Stimulated activated memory B cell treated with anti-CD40 and anti-IgM and Interleukin-4, amounts not matched to agents 10 μg/mL and 1 μg/mL and 100 μg/mL, for 72 hours (primary cell): ENCODE data around the gene REXO1.

ENCODE experiments used
- ATAC-seq: fragments of 150-1000 bp; cut with Tn5 transposase; 2 replicates; pipeline ENCODE4 v1.10.0; 2021
- H3K27ac Mint-ChIP-seq: one replicate; pipeline ENCODE4 v1.8.0; 2022; ENCODE audit warnings: mild to moderate bottlenecking, mixed read lengths
- H3K27me3 Mint-ChIP-seq: one replicate; pipeline ENCODE4 v1.8.0; 2022; ENCODE audit warnings: mixed read lengths
- H3K36me3 Mint-ChIP-seq: one replicate; pipeline ENCODE4 v1.8.0; 2022; ENCODE audit warnings: mixed read lengths
- H3K4me1 Mint-ChIP-seq: one replicate; pipeline ENCODE4 v1.8.0; 2022; ENCODE audit warnings: mixed read lengths
- H3K4me3 Mint-ChIP-seq: one replicate; pipeline ENCODE4 v1.8.0; 2022; ENCODE audit warnings: mild to moderate bottlenecking, moderate library complexity, mixed read lengths
- H3K9me3 Mint-ChIP-seq: one replicate; pipeline ENCODE4 v1.8.0; 2022; ENCODE audit warnings: mixed read lengths

The REXO1 gene

GRCh38 chr19:1791879-1792278 is 56.4 kb downstream of the REXO1 start:
- no peak for ATAC-seq
- H3K27me3 Mint-ChIP-seq: peaks cover 57% of the 10 kb centered on the region
- H3K4me1 Mint-ChIP-seq: peaks cover 8% of the 10 kb centered on the region

GRCh38 chr19:1790054-1790792 is 58.1 kb downstream of the REXO1 start:
- peaks cover 62% of the 10 kb centered on the region for H3K27me3 Mint-ChIP-seq
- no peaks in the 10 kb centered on the region for H3K36me3 Mint-ChIP-seq
- H3K27ac Mint-ChIP-seq: no peak overlapping the region
- ATAC-seq: no peak
- H3K4me1 Mint-ChIP-seq: peaks cover under 1% of the 10 kb centered on the region
- H3K9me3 Mint-ChIP-seq: no peaks in the 10 kb centered on the region
- H3K4me3 Mint-ChIP-seq: no peak overlapping the region

More at GRCh38 chr19:1791879-1792278, 56.4 kb downstream of the REXO1 start:
- H3K4me3 Mint-ChIP-seq: no peak overlapping the region
- no peaks in the 10 kb centered on the region for H3K9me3 Mint-ChIP-seq
- no peak overlapping the region for H3K27ac Mint-ChIP-seq
- no peaks in the 10 kb centered on the region for H3K36me3 Mint-ChIP-seq

- ATAC-seq: peak; percentile 39
- no peaks in the 10 kb centered on the region for H3K9me3 Mint-ChIP-seq
- H3K4me1 Mint-ChIP-seq: no peaks in the 10 kb centered on the region
- no peak overlapping the region for H3K27ac Mint-ChIP-seq
- no peaks in the 10 kb centered on the region for H3K36me3 Mint-ChIP-seq
- peaks cover 62% of the 10 kb centered on the region for H3K27me3 Mint-ChIP-seq
- H3K4me3 Mint-ChIP-seq: no peak overlapping the region
Measured at GRCh38 chr19:1789261-1790041, 58.8 kb downstream of the REXO1 start.

- no peaks in the 10 kb centered on the region for H3K9me3 Mint-ChIP-seq
- no peak for ATAC-seq
- no peak overlapping the region for H3K4me3 Mint-ChIP-seq
Measured at GRCh38 chr19:1787116-1787515, 61.2 kb downstream of the REXO1 start.

GRCh38 chr19:1786668-1787067 is 61.6 kb downstream of the REXO1 start:
- H3K4me3 Mint-ChIP-seq: no peak overlapping the region
- H3K27me3 Mint-ChIP-seq: peaks cover 80% of the 10 kb centered on the region
- no peak for ATAC-seq

More at GRCh38 chr19:1787116-1787515, 61.2 kb downstream of the REXO1 start:
- no peaks in the 10 kb centered on the region for H3K36me3 Mint-ChIP-seq
- peaks cover 5% of the 10 kb centered on the region for H3K4me1 Mint-ChIP-seq
- H3K27me3 Mint-ChIP-seq: peaks cover 78% of the 10 kb centered on the region
- no peak overlapping the region for H3K27ac Mint-ChIP-seq

GRCh38 chr19:1785310-1785709 is 63.0 kb downstream of the REXO1 start:
- Mint-ChIP-seq H3K4me3 (no peak overlapping the region), H3K27me3 (peaks cover 78% of the 10 kb centered on the region), H3K9me3 (no peaks in the 10 kb centered on the region), H3K36me3 (no peaks in the 10 kb centered on the region), H3K27ac (no peak overlapping the region), H3K4me1 (peaks cover 5% of the 10 kb centered on the region)
- ATAC-seq: no peak

More at GRCh38 chr19:1786668-1787067, 61.6 kb downstream of the REXO1 start:
- Mint-ChIP-seq H3K4me1 (peaks cover 5% of the 10 kb centered on the region), H3K27ac (no peak overlapping the region), H3K36me3 (no peaks in the 10 kb centered on the region), H3K9me3 (no peaks in the 10 kb centered on the region)

GRCh38 chr19:1783874-1784273 is 64.4 kb downstream of the REXO1 start:
- H3K9me3 Mint-ChIP-seq: no peaks in the 10 kb centered on the region
- peak; percentile 67 for ATAC-seq
- H3K27ac Mint-ChIP-seq: no peak overlapping the region
- peaks cover 89% of the 10 kb centered on the region for H3K27me3 Mint-ChIP-seq
- no peaks in the 10 kb centered on the region for H3K36me3 Mint-ChIP-seq
- H3K4me3 Mint-ChIP-seq: no peak overlapping the region
- H3K4me1 Mint-ChIP-seq: peaks cover 10% of the 10 kb centered on the region

GRCh38 chr19:1783354-1783753 is 64.9 kb downstream of the REXO1 start:
- no peak for ATAC-seq
- H3K4me3 Mint-ChIP-seq: no peak overlapping the region
- H3K9me3 Mint-ChIP-seq: no peaks in the 10 kb centered on the region
- H3K4me1 Mint-ChIP-seq: peaks cover 10% of the 10 kb centered on the region
- H3K36me3 Mint-ChIP-seq: no peaks in the 10 kb centered on the region
- peaks cover 89% of the 10 kb centered on the region for H3K27me3 Mint-ChIP-seq
- no peak overlapping the region for H3K27ac Mint-ChIP-seq

GRCh38 chr19:1782521-1782920 is 65.8 kb downstream of the REXO1 start:
- Mint-ChIP-seq H3K4me3 (no peak overlapping the region), H3K27ac (no peak overlapping the region), H3K27me3 (peaks cover 96% of the 10 kb centered on the region), H3K9me3 (no peaks in the 10 kb centered on the region), H3K4me1 (peaks cover 10% of the 10 kb centered on the region), H3K36me3 (no peaks in the 10 kb centered on the region)
- ATAC-seq: no peak

- Mint-ChIP-seq H3K27ac (no peak overlapping the region), H3K4me3 (no peak overlapping the region), H3K27me3 (peaks cover 97% of the 10 kb centered on the region), H3K9me3 (no peaks in the 10 kb centered on the region), H3K36me3 (no peaks in the 10 kb centered on the region), H3K4me1 (peaks cover 16% of the 10 kb centered on the region)
- no peak for ATAC-seq
Measured at GRCh38 chr19:1780272-1780958, 67.9 kb downstream of the REXO1 start.

GRCh38 chr19:1779574-1779973 is 68.7 kb downstream of the REXO1 start:
- Mint-ChIP-seq H3K4me3 (no peak overlapping the region), H3K27me3 (peaks cover 97% of the 10 kb centered on the region), H3K9me3 (peaks cover 3% of the 10 kb centered on the region), H3K36me3 (no peaks in the 10 kb centered on the region), H3K27ac (no peak overlapping the region), H3K4me1 (peaks cover 16% of the 10 kb centered on the region)
- ATAC-seq: no peak

- Mint-ChIP-seq H3K9me3 (peaks cover 5% of the 10 kb centered on the region), H3K4me3 (no peak overlapping the region), H3K27ac (no peak overlapping the region), H3K27me3 (peaks cover 98% of the 10 kb centered on the region), H3K4me1 (peaks cover 11% of the 10 kb centered on the region), H3K36me3 (no peaks in the 10 kb centered on the region)
- ATAC-seq: no peak
Measured at GRCh38 chr19:1777149-1777548, 71.1 kb downstream of the REXO1 start.

GRCh38 chr19:1776606-1777147 is 71.6 kb downstream of the REXO1 start:
- H3K4me1 Mint-ChIP-seq: peaks cover 11% of the 10 kb centered on the region
- H3K27ac Mint-ChIP-seq: no peak overlapping the region
- H3K36me3 Mint-ChIP-seq: no peaks in the 10 kb centered on the region
- peaks cover 94% of the 10 kb centered on the region for H3K27me3 Mint-ChIP-seq
- H3K4me3 Mint-ChIP-seq: no peak overlapping the region
- H3K9me3 Mint-ChIP-seq: peaks cover 5% of the 10 kb centered on the region
- ATAC-seq: no peak

GRCh38 chr19:1775951-1776605 is 72.2 kb downstream of the REXO1 start:
- Mint-ChIP-seq H3K9me3 (peaks cover 8% of the 10 kb centered on the region), H3K36me3 (peaks cover 3% of the 10 kb centered on the region), H3K27ac (no peak overlapping the region), H3K27me3 (peaks cover 95% of the 10 kb centered on the region), H3K4me1 (peaks cover 11% of the 10 kb centered on the region), H3K4me3 (no peak overlapping the region)
- no peak for ATAC-seq
